Activated T-cell treated with anti-CD3 and anti-CD28 coated beads for 1 hour (primary cell): Measurements from ENCODE around the gene SDHD.
"Not testable (repeated sequence)": the region's sequence is repeated elsewhere in the genome, so short reads cannot be mapped to it uniquely, and the experiment has no call there.

Source experiments
- DNase-seq: peaks from one replicate; pipeline ENCODE4 v3.0.0-alpha.2; 2020; ENCODE audit warnings: low read depth

SDHD gene

DNA sequence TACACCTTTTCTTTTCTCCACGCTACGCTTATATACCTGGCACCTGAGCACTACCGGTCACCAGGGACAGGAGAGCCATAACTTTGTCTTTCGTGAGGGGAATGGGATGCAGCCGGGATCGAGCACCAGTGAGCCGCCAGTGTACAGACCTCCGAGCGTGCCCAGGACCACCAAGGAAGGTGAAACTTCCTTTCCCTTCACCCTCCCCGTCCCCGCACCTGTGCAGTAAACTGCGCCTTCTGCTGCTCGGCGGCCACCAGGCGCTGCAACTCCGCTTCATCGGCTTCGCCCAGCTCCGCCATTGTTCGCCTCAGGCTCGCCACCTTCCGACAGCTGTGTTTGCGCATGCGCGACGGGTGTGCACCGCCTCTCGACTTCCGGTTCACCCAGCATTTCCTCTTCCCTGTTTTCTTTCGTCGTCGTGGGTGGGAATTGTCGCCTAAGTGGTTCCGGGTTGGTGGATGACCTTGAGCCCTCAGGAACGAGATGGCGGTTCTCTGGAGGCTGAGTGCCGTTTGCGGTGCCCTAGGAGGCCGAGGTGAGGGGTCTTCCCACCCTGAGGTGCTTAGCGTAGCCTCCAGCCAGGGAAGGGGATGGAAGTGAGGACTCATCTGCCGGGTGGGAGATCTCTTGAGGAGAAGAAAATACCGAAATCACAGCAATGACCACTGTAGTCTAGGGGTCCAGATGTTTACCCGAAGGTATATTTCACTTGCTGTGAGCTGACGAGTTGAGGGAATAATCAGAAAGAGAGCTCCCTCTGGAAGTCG is at the start of gene SDHD, which contains the start of gene TIMM8B:
SDHD (plus strand) TSS at position 452 of the 770 bp plus-strand sequence; CDS start at position 487, 35 bp downstream.
TIMM8B (minus strand) TSS at position 335 of the 770 bp plus-strand sequence; CDS start at position 302, 33 bp downstream.
- peak; percentile 95 for DNase-seq

DNA sequence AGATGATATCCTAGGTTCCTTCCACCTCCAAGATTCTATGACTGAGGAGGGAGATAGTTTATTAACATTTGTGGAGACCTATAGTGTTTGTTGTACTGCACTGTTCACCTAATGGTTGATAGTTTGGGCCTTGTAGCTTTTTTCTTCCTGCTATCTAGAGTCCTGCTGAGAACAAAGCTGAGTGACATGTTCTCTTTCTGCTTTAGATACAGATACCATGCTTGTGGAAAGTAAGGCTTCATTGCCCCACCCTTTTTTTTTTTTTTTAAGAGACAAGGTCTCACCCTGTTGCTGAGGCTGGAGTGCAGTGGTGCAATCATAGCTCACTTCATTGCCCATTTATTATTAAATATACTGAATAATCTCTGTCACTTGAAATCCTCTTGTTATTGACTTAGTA is 49.1 kb upstream of the SDHD start:
- DNase-seq: no peak

DNA sequence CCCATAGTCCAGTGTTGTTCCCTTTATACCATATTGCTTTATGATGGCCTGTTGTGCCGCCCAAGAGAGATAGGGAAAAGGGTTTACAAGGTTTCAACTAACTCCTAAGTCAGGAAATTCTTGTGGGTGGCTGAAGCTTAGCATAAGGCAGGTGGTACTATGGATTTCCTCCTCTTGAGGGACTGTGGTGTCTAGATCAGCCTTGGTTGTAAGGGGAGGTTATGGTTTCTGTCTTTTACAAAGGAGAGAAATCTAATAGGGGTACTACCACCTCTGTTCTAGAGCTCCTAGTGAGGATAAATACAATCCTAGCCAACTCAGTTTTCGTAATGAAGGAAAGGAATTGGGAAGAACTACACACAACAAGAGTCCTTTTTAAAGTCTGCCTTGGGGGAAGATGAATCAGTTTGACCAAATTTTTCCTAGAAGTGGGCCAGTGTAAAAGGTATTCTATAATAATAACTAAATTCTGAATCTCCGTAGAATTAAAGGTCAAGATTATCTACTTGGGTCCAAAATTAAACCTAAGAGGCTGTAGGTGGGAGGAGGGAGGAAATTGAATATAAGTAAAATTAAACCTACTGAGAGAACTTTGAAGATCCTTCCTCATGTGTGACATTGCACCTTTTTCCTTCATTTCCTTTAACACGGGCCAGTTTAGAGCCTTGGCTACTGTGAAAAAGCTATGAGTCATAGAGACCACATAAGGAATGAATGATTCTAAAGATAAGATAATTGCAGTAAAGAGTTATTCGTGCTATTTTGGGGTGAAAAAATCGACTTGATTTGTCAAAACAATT is 44.3 kb upstream of the SDHD start:
- DNase-seq: no peak

DNA sequence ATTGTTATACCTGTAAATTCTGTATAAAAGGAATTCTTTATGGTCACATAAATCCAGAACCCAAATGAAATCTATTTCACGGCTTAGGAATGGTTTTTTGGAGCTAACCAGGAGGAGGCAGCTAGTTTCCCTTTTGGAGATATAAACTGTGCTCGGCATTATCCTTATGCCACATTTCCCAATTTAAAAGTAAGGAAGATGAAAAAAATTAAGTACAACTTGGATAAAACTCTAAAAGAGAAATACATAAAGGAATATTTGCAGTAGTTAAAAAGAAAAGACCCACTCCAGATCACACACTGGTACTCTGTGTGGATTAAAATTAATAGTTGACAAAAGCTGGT is 43.7 kb upstream of the SDHD start:
- DNase-seq: no peak

DNA sequence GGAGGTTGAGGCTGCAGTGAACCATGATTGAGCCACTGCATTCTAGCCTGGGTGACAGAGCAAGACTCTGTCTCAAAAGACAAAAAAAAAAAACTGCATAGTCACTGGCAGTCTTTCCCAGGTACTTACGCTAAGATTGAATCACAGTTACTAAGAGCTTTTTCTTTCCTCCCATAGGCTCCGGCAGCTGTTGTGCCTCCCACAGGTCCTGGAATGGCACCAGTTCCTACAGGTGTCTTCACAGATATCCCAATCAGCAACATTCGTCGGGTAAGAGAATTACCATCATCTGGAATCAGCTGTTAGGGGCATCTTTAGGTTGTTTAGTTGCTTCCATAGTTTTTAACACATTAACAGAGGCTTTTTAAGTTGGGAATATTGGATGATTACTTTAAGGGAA is 41.7 kb upstream of the SDHD start:
- no peak for DNase-seq

DNA sequence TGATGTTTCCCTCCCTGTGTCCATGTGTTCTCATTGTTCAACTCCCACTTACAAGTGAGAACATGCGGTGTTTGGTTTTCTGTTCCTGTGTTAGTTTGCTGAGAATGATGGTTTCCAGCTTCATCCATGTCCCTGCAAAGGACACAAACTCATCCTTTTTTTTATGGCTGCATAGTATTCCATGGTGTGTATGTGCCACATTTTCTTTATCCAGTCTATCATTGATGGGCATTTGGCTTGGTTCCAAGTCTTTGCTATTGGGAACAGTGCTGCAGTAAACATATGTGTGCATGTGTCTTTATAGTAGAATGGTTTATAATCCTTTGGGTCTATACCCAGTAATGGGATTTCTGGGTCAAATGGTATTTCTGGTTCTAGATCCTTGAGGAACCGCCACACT is 40.0 kb upstream of the SDHD start:
- DNase-seq: not testable (repeated sequence)

DNA sequence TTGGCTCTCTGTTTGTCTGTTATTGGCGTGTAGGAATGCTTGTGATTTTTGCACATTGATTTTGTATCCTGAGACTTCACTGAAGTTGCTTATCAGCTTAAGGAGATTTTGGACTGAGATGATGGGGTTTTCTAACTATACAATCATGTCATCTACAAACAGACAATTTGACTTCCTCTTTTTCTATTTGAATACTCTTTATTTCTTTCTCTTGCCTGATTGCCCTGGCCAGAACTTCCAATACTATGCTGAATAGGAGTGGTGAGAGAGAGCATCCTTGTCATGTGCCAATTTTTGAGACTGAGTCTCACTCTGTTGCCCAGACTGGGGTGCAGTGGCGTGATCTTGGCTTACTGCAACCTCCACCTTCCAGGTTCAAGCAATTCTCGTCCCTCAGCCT is 38.4 kb upstream of the SDHD start:
- not testable (repeated sequence) for DNase-seq

DNA sequence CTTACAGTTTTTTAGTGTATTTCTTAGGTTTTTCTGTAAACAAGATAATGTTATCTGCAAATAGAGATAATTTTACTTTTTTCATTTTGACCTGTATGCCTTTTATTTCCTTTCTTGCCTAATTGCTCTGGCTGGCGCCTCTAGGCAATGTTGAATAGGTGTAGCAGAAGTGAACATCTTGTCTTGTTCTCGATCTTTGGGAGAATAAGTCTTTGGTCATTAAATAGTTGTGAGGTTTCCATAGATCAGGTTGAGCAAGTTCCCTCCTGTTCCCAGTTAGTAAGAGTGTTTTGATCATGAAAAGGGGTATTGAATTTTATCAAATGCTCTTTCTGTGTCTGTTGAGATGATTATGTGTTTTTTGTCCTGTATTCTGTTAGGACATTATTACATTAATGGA is 36.9 kb upstream of the SDHD start:
- no peak for DNase-seq

DNA sequence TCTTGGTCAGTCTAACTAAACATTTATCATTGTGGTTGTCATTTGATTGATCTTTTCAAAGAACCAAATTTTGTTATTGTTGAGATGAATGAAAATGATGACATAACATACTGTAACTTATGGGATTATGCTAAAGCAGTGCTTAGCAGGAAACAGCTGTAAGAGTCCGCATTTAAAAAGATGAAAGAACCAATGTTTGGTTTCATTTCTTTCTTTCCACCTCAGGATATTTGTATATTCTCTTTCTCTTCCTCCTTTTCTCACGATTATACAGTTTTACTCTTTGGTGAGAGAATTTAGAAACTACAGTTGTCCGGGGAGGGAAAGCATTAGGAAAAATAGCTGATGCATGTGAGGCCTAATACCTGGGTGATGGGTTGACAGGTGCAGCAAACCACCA is 36.0 kb upstream of the SDHD start:
- no peak for DNase-seq

DNA sequence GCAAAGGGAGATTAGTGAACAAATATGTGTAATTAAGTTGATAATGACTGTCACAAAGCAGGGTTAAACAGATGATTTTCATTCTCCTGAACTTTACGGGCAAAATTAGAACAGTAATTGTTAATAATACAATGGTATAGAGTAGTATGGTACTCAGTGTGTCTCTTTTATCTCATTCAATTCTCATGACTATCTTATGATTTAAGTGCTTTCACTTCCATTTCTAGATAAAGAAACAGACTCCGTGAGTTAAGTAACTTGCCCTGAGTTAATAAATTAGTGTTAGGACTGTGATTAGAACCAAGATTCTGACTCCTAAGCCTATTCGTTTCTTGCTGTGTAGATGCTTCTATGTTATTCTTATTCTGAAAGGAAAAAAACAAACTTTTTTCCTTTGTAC is 34.9 kb upstream of the SDHD start:
- no peak for DNase-seq

DNA sequence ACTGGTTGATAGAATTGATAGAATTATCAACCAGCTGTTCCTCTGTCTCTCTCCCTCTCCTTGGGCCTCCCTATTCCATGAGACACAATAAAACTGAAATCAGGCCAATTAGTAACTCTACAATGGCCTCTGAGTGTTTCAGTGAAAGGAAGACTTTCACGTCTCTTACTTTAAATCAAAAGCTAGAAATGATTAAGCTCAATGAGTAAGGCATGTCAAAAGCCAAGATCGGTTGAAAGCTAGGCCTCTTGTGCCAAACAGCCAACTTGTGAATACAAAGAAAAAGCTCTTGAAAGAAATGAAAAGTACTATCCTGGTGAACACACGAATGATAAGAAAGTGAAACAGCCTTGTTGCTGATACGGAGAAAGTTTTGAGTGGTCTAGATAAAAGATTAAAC is 29.5 kb upstream of the SDHD start:
- DNase-seq: no peak

DNA sequence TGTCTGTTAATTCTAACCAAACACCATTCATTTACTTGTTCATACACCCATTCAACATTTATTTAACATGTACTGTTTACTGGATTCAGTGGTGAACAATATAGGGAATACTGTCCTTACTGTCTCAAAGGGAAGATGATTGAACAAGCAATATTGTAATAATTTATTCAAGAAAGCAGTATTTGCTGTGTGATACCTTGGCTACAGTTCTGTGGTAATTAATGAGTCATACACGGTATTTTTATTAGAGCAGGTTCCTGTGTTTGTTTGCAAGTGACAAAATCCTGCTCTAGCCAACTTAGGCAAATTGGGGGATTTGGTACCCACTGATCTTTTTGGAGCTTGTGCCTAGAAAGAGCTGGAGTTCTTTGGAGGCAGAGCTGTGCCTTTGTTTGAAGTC is 28.6 kb upstream of the SDHD start:
- no peak for DNase-seq

DNA sequence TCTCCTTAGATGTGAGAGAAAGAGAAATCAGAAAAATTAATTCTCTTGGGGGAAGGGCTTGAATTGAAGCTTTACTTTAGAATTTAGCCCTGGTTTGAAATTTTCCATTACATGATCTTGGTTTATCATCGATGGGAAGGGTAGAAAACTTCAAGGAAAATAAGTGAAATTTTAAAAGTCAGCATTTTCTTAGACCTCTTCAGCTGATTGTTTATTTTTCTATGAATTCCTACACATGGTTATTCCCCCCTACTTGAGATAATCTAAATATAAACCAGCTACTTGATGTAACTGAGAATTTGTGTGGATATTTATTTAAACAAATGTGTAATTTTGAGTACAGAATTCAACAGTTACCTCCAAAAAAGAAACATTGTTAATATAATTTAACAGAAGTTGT is 23.8 kb upstream of the SDHD start:
- no peak for DNase-seq

DNA sequence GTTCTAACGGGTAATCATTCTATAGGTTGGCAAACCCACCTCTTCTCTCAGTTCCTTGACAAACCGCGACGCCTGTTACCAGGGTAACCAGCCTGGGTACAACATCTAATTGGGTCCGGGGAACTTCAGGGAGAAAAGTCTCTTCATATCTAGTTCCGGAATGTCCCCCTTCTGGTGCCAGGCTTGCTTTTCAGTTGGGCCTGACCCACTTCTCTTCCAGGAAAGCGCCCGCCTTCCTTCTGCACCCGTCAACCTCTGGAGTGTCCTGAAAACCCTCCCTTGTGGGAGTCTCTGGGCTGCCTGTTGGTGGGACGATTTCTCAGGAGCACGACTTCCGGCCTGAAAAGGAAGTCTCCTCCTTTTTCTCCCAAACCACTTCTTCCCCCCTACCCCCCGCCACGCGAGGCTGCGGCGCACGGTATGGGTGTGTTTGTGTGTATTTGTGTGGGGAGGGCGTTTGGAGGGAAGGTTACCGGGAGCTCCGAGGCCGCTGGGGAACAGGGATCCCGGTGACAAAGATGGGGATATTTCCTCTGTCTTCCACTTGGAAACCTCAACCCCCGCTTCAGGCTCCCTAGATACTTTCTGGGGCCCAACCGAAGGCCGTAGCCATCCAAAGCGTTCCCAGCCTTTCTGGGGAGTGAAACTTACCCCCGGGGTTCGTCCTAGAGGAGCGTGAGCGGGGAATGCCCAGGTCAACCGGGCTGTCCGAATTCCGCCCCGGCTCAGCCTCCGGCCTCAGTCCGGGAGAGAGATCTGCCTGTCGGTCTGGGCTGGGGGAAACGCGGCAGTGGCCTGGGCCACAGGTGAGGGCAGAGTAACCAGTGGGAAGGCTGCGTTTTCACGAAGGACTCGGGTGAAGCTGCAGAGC is 12.5 kb upstream of the SDHD start, which contains the start of the genes NKAPD1 and PIH1D2:
NKAPD1 (plus strand) TSS at position 359 of the 871 bp plus-strand sequence. CDS start 1,276 bp downstream, outside the sequence.
PIH1D2 (minus strand) TSS at position 77 of the 871 bp plus-strand sequence. CDS start 843 bp downstream, outside the sequence.
- peak; percentile 67 for DNase-seq

DNA sequence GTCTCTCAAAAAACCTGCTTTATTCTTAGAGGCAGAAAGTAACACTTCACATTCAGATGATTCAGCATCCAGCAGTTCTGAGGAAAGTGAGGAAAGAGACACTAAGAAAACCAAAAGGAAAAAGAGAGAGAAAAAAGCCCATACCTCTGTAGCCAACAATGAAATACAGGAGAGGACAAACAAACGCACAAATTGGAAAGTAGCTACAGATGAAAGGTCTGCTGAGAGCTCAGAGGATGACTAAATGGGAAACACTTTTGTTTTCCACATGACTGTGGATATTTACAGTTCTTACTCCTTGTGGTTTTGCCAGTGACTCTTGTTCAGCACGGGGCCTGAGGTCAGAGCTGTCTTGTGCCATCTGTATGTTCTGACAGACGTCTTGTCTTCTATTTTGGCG is 3.9 kb upstream of the SDHD start:
- DNase-seq: no peak

DNA sequence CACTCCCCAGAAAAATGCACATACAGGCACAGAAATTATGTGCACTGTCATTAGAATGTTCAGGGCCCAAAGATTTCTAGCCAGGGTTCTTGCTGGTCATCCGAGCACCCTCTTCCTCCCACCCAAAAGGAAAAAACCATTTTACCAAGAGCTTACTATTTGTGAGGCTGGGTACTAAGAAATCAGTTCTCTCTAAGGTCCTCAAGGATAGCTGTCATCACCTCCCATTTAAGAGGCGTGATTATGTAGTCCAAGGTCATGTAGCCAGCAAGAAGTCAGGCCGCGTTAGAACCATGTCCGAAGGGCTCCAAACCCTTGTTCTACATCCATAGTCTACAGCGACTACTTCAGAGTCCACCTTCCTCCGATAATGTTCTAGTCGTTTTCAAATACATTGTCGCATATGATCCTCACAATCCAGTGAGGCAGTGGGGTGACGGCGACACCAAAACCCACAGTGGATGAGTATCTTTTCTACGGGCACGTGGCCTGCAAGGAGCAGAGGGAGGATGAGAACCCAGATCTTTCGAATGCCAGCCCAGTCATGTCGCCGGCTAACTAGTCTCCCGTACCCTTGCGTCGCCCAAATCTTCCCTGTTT is 751 bp upstream of the SDHD start:
- no peak for DNase-seq

DNA sequence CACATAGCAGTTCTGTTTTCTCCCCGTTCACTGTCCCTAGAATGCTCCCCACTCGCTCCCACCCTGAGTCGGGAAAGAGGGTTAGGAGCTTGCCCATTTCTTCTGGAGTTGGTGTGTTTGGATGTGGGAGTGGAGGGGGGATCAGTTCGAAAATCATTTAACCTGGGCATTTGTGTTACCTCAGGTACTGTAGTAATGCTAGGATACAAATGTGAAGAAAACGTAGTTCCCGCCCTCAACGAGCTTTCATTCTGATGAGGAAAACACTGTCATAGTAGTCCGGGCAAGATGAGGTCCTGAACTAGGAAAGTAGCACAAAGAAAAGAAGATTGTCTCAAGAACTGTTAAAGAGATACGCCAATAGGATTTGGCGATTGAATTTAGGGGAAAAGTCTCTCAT is 539 bp downstream of the SDHD start:
- no peak for DNase-seq

DNA sequence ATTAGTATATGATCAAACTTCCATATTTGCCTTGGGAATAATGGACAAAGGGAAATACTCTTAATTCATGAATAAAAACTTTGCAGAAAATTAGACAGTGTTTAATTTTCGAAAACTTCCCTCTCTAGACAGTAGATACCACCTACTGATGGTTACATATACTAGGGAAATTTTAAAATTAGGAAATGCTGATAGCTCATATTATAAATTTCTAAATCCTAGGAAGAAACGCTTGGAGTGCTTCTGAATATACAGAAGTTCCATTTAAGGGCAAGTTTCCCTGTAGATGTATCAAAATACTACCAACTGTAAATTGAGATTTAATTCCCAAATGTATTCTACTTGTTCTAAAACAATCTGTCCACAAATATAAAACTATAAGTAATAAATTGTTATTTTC is 8.6 kb downstream of the SDHD start:
- not testable (repeated sequence) for DNase-seq

DNA sequence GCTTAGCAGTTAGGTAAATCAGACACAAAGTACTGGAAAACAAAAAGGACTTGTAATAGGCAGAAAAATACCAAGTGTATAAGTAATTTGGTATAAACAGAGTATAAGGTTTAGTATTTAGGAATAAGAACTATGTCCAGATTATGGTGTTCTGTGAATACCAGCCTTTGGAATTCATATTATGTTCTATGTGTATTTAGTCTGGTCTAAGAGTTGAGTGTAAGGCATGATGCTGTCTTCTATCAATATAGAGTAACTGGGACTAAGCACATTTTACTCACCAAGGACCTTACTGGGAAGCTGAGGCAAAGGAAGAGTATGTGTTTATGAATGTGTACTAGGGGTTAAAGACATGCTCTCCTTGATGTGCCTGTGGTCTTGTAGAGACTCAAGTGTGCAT is 9.5 kb downstream of the SDHD start:
- DNase-seq: no peak

DNA sequence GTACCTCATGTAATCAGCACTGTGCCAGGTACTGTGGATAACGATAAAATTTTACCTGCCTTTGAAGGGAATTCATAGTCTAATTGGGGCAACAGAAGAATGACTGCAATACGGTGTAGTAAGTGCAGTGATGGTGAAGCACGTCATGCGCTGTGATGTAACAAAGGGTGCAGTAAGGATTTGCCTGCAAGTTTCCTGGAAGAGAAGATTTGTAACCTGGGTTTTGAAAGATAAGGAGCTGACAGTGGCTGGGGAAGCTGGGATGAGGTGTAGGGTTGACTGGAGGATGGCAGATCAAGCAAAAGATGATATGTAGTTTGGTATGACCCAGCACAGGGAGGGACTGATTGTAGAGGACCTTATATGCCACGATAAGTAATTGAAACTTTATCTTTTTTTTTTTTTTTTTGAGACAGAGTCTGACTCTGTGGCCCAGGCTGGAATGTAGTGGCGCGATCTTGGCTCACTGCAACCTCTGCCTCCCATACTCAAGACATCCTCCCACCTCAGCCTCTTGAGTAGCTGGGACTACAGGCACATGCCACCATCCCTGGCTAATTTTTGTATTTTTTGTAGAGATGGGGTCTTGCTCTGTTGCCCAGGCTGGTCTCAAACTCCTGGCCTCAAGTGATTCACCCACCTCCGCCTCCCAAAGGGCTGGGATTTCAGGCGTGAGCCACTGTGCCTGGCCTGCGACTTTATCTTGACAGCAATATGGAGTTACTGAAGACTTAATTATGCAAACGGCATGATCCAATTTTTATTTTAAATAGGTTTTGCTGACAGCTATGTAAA is 11.3 kb downstream of the SDHD start:
- DNase-seq: no peak

DNA sequence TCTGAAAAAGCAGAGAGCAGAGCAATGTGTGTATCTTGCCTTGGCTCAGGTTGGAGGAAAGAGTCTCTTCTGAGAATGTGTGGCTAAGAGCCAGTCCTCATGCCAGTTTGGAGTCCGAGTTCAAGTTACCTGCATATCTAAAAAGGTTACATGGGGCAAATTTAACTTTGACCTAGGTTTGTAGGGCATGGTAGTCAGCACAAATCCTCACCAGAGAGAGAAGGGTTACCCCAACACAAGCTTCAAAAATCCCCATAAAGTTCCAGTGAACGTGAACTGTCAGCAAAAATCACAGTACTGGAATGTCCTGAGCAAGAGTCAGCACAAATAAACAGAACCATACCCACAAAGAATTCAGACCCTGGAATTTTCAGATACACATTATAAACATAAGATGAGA is 13.8 kb downstream of the SDHD start:
- no peak for DNase-seq
